ENCODE measurements around the gene TMEM82. TPM values are rescaled to one million over a fixed set of nuclear protein-coding genes. Genes with fewer than 3 reads are reported as not detected.

The TMEM82 gene
- total and polyA plus RNA-seq, 9 of the 15 experiments (the other 6 are each of a cell fraction or from before 2014, with no cell fraction given): not detected

DNA sequence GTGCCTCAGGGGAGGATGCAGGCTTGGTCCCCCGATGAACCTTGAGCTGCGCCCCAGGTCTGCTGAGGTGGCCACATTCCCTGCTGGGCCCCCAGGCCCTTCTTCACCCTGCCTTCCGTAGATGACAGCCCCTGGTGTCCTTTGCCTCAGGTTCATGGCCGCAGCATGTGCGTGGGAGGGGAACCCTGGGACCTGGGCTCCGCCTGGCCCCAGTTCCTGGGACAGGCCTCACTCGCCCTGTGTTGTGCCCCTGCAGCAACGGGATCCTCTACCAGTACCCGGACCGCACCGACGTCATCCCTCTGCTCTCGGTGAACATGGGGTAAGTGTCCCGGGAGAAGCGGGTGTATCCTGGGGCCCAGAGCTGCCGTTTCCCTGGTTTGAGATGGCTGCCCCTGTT, 11.4 kb upstream of the TMEM82 start:
- BruUV-seq (replicated peaks): no TSS peak
- Histone ChIP-seq H2AFZ (ENCODE audit: low read depth, low read length) (no peak overlapping the region), H3K9ac (ENCODE audit: insufficient read depth in 1 of 2, low read depth in 2 of 2, low read length in 2 of 2) (peak overlapping the region in 1 of 2 experiments; percentile 43; a peak in 1 of 4 replicates), H3K4me3 (no peak overlapping the region), H3K9me1 (ENCODE audit: control insufficient read depth, insufficient read depth, low read length) (no peaks in the 10 kb centered on the region), H3K27me3 (ENCODE audit: control insufficient read depth in 2 of 2, insufficient read depth in 2 of 2, low read length in 2 of 2) (no peaks in the 10 kb centered on the region), H4K20me1 (replicated peaks; ENCODE audit: control insufficient read depth, insufficient read depth, low read length) (no peaks in the 10 kb centered on the region), H3K27ac (ENCODE audit: extremely low read depth, low read depth, low read length) (no peak overlapping the region), H3K9me3 (replicated peaks; ENCODE audit: control insufficient read depth, insufficient read depth, low read depth, low read length) (no peaks in the 10 kb centered on the region), H3K79me2 (ENCODE audit: control insufficient read depth, insufficient read depth, low read length) (no peaks in the 10 kb centered on the region), H3K4me1 (replicated peaks in 1 of 2; ENCODE audit: control insufficient read depth in 2 of 2, insufficient read depth in 2 of 2, low read length in 2 of 2) (peaks cover 0 to 50% of the 10 kb centered on the region in 2 experiments; a peak in 1 of 5 replicates), H3K36me3 (ENCODE audit: control insufficient read depth, insufficient read depth, low read length) (peaks cover 84% of the 10 kb centered on the region; the same call in 2 of the 3 replicates), H3K4me2 (ENCODE audit: insufficient read depth, low read length) (no peak overlapping the region)
- ChIA-PET CTCF (ENCODE audit: low intra/inter-chr PET ratio) (no interaction called here), POLR2A (interaction anchor here (0.6 to 0.9 kb wide), 2 partner anchors 10 to 11 kb away, joined by 3 read pairs; partner anchors contain the start of gene TMEM82)
- no peak for ATAC-seq
- no peak for FAIRE-seq
- intact Hi-C loops (cut with micrococcal nuclease): no loop called here
- WGBS (ENCODE audit: insufficient coverage, low coverage, missing lambda C conversion rate): 90% methylated on average over 15 of the region's 16 CpGs
- in situ Hi-C loops (cut with MboI): no loop called here
- TF ChIP-seq RBM22 (IDR thresholded peaks at IDR 0.05; ENCODE audit: low read depth, low read length, poor library complexity, severe bottlenecking): peak; percentile 76
- TF ChIP-seq ZNF133 (CRISPR knock-in tag; IDR thresholded peaks at IDR 0.05): no peak
- TF ChIP-seq POLR2G (IDR thresholded peaks at IDR 0.05; ENCODE audit: low read depth, low read length): peak; percentile 22; the same call in 1 of the 2 replicates
- DNase-seq (ENCODE audit: extremely low read depth in 1 of 4, low spot score in 3 of 4): no peak
